ENCODE data around the gene CYBC1.
"Not testable (repeated sequence)": the region's sequence is repeated elsewhere in the genome, so short reads cannot be mapped to it uniquely, and the experiment has no call there.

CYBC1 gene

DNA sequence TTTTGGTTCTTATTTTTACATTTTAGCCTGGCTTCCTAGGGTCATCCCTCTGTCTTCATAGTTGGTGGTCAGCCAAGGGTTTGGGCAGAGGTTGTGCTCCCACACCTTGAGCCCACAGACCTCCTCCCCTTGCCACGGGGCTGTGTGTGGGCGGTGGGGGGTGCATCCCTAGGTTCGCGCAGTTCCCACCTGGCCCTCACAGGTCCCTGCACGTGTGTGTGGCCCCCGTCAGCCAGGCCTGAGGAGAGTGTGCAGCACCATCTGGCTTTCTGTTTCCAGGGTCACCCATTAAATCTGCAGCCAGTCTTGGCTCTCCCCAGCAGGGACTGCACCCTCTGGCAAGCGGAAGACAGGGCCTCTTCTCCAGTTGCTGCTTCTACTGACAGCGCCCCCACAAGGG lies 18.5 kb downstream of the CYBC1 start:
- no peak for DNase-seq

DNA sequence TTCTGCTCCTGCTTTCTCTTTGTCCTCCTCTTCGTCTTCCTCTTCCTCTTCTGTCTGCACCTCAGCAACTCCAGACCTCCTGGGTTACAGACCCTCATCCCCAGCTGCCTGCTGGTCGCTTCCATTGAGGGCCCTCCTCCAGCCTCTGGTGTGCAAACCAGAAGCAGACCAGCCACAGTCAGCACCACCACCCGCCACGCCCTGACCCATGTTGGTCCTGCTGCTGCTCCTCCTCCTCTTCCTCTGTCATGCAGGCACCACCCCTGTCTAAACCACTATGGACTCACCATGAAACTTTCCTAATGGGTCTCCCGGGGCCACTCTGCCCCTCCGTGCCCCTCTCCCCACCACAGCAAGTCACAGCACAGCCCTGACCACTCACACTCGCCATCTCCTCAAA lies 20.7 kb downstream of the CYBC1 start:
- DNase-seq, result no peak

DNA sequence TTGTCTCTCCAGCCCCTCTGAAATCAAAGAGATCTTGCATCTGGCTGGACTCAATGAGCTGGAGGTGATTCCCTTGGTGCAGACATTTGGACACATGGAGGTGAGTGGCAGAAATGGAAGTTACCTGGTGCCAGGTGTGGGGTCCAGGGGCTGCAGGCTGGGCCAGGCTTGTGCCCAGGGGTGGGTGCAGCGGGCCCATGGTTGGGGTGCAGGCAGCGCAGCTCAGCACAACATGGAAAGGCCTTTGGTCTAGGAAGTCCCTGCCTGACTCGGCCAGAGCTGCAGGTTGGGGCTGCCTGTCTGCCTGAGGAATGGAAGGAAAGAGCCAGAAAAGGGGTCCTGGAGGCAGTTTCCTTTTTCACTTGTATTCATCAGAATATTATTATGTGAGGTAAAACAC lies 22.0 kb downstream of the CYBC1 start:
- no peak for DNase-seq

DNA sequence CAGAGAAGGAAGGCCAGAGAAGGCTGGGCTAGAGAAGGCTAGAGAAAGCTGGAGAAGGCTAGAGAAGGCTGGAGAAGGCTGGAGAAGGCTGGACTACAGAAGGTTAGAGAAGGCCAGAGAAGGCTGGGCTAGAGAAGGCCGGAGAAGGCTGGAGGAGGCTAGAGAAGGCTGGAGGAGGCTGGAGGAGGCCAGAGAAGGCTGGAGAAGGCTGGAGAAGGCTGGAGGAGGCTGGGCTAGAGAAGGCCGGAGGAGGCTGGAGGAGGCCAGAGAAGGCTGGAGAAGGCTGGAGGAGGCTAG lies 25.7 kb downstream of the CYBC1 start:
- DNase-seq, result no peak

DNA sequence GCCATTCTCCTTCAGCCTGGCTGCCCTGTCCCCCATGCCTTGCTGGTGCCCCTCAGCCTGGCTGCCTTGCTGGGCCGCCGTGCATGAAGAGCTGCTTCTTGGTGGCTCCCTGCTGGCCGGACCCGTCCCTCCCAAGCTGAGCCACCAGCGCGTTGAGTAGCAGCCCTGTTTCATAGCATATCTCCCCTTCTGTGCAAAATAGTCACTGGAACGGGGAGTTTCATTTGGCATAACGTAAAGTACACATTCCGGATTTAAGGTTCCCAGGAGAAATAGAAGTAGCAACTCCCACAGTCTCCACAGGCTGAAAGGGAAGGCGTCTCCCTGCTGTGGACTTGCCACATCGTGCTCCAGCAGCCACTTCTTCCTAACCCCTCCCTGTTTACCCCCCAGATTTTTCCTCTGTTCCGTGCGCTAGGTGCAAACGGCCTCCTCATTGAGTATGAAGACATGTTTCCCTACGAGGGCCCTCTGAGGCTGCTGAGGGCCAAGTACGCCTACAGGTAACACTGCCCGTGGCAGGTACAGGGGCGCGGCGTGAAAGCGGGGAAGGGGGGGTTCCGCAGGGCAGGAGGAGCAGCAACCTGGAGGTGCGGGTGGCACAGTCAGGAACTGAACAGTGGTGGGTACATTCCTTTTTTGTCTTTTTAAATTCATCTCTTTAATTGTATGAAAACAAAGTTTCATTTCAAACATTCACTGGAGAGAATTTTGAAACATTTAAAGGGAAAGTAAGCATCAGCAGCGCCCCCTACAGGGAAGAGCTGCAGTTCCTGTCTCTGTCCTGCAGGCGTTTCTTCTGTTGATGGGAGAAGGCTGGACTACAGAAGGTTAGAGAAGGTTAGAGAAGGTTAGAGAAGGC lies 26.3 kb downstream of the CYBC1 start:
- peak; percentile 62 for DNase-seq

DNA sequence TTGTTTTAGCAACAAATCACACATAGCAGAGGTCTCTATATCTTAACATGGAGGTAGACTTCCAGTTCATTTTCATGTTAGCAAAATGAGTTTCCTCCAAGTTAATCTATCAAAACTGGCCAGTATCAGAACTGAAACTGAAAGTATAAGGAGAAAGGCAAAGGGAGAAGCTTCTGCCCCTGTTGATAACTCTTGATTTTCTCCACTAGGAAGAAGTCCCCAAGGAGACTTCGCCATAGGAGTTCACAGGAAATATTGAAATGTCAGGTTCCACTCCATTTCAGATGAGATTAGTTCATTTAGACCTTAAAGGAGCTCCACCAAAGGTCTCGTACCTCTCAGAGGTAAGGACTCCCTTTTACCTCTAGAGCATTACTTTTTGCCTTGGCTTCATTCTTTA lies 31.0 kb downstream of the CYBC1 start:
- no peak for DNase-seq

DNA sequence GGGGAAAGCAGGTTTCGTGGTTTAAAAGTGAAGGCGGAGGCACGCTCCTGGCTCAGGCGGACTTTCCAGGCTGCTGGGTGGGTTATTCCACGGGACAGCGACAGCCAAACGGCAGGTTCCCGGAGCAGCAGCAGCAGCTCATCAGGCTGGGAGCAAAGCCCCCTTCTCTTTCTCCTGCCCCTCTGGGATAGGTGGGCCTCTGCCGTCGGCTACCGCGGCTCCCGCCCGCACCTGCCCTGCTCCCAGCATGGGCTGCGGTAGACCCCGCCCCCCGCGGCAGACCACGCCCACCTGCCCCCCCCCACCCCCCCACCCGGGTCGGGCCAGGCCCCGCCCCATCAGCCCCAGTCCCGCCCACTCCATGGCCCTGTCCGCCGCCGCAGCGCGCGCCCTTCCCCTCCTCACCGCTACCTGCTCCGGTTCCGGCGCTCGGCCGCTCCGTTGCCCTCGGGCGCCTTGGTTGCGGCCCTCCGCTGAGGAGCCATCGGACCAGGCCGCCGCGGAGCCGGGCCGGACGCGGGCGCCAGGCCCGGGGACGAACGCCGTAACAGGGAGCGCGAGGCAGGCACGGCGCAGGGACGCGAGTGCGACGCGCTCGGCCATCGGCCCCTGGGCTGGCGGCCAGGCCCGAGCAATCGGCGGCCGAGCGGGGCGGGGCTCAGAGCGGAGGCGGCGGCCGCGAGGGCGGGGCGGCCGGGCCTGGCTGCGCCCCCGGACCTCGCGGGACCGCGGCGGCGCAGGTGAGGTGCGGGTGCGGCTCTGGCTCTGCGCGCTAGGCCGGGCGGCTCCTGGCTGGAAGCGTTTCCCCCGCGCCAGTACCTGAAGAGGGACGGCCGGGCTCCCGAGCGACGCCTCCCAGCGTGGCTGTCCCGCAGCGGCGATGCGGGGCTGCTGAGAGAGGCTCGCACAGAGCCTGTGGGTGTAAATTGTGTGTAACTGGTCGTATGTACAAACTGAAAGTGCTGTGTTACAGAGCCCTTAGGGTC lies 32.3 kb downstream of the CYBC1 start, which contains the start of the genes HEXD and OGFOD3:
Gene HEXD, plus strand, starts transcription at position 347 of the 986 bp plus-strand sequence. CDS start 1,453 bp downstream, outside the sequence.
Gene OGFOD3, minus strand, starts transcription at position 586 of the 986 bp plus-strand sequence. Its CDS starts 101 bp downstream, at position 485.
- DNase-seq, result peak; percentile 79

DNA sequence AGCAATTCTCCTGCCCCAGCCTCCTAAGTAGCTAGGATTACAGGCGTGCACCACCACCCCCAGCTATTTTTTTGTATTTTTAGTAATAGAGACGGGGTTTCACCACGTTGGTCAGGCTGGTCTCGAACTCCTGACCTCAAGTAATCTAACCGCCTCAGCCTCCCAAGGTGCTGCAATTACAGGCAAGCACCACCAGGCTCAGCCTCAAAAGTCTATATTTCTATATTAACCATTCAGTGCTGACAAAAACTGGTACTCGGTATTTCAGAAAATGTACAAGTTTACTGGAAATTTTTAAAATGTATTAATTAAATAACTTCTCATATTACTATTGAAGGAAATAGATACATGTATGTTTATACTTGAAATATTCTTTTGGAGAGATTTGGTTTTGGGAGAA lies 33.8 kb downstream of the CYBC1 start:
- DNase-seq, result no peak

DNA sequence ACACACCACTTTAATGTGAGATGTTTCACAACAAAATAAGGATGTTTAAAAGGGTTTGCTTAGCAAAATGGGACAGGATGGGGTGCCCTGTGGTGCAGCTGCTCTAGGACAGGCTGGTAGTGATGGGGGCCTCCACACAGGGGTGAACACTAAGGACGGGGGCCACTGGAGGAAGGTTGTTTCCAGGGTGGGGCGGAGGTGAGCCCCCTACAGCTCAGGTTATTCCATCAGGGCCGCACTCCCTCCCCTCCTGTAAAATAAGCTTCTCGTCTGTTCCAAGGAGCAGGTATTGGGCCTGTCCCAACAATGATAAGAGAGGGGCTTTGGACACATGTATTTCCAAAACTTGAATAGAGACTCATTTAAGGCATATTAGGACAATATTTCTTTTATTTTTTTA lies 34.3 kb downstream of the CYBC1 start:
- DNase-seq, result no peak

DNA sequence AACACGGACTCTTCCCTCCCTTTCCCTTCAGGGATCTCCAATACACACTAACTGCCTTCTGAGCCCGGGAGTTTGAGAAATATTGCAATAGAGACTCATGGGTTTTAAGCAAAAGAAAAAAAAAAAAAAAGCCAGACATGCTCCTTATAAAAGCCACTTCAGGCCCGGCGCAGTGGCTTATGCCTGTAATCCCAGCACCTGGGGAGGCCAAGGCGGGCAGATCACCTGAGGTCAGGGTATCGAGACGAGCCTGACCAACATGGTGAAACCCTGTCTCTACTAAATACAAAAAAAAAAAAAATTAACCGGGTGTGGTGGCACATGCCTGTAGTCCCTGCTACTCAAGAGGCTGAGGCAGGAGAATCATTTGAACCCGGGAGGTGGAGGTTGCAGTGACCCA lies 34.8 kb downstream of the CYBC1 start:
- no peak for DNase-seq

DNA sequence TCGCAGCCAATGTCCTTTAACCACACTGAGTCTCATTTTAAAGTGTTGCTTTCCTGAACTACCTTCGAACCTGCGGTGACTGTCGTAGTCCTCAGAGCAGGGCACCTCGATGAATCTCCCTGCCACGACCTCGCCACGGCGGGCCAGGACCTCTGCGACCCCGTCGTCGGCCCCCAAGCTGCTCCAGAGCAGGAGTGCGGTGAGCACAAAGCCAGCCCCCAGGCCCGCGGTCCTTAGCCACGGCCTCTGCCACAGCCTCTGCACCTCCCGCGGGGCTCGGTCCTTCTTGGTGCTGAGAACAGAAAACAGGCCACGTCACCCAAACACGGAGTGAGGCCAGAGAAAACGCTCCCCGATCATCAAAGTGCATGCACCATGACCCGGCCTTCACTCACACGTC lies 35.2 kb downstream of the CYBC1 start:
- DNase-seq, result no peak

DNA sequence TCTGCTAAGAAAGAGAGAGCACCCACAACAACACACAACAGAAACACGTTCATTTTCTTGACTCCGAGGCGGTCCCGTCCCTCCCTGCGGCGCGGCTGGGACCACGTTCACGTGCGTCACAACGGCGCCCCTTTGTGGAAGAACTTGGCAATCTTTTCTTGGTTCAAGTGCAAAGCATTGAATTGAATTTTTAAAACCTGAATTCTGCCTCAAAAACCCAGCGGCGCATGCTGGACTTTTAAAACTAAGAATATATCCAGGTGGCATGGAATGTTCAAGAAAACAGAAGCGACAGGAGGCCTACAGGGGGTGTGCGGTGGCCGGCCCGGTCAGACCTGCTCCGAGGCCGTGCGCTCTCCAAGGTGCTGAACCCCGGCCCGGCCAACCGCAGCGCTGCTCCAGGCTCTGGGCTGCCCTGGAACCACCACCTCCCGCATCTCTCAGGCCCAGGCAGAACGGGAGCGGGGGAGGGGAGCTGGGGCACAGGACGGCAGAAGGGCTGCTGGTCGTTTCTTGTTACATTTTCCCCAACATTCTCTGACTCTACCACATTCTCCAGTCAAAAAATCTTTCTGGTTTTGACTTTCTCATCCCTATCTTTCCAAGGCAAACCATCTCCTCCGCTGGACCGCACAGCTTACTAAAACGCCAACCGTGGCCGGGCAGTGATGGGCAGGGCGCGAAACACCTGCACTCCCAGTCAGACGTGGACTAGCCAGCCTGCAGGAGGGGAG lies 35.8 kb downstream of the CYBC1 start:
- DNase-seq, result peak; percentile 75

DNA sequence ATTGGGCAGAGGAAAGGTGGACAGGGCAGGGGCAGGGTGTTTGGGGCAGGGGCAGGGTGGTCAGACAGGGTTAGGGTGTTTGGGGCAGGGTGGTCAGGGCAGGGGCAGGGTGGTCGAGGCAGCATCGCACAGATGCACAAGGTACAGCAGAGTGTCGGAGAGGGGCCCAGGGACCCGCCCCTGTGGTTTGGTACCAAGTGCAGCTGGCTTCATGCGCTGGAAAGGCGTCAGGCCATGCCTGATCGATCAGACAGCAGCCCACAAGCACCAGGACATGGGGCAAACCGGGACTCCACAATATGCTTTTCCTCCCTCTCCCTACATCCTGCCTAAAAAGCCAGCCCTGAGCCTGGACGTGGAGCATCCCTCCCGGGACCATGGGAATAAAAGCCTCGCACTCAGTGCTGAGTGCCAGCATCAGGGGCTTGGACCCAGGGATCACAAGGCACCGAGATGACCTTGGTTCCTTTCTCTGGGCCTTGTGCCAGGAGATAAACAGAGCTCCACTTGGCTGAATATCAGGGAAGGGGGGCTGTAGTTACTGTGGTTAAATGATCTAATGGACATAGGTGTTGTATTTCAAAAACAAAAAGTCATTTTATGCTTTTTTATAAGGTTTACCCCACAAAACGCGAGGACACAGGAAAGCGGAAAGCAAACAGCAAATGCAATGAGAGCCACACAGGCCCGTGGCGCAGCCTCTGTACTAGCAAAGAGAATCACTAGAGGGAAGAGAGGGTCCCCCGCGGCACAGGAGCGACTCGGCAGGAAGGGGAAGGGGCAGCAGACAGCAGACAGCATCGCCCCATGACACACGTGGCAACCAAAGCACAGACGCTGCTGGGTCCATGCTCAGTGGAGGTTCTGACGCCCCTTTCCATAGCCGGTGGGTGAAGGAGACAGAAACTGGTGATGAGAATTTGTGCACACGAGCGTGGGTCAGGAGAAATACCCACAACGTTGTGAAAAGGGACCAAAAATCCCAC lies 37.7 kb downstream of the CYBC1 start:
- no peak for DNase-seq

DNA sequence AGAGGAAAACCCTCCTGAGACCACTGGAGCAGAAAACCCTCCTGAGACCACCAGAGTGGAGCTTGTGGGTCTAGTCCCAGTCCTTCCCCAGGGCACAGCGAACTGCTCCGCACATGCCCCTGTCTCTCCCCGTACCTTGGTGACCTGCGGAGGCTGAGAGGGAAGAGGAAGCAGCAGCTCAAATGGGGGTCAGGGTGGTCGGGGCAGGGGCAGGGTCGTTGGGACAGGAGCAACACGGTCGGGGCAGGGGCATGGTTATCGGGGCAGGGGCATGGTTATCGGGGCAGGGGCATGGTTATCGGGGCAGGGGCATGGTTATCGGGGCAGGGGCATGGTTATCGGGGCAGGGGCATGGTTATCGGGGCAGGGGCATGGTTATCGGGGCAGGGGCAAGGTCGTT lies 38.5 kb downstream of the CYBC1 start:
- not testable (repeated sequence) for DNase-seq

DNA sequence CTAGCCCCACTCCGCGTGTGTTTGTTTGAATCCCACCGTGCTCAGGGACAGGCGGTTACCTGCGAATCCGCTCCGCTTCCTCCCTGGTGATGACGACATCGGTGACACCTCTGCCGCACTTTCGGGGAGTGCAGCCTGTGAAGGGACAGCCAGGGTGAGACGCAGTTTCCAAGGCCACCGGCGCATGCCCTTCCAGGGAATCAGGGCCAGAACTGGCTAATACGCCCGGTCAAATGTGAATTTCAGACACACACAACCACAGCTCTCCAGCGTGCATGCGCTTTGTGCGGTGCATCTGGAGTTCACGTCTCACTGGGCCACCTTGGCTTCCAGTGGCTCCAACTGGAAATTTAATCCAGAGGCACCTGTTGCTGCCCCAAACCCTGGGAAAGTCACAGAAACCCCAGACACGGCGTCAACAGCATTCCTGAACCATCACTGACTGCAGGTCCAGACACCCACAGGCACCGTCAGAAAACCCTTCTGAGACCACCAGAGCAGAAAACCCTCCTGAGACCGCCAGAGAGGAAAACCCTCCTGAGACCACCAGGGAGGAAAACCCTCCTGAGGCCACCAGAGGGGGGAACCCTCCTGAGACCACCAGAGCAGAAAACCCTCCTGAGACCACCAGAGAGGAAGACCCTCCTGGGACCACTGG lies 39.0 kb downstream of the CYBC1 start:
- DNase-seq, result no peak

DNA sequence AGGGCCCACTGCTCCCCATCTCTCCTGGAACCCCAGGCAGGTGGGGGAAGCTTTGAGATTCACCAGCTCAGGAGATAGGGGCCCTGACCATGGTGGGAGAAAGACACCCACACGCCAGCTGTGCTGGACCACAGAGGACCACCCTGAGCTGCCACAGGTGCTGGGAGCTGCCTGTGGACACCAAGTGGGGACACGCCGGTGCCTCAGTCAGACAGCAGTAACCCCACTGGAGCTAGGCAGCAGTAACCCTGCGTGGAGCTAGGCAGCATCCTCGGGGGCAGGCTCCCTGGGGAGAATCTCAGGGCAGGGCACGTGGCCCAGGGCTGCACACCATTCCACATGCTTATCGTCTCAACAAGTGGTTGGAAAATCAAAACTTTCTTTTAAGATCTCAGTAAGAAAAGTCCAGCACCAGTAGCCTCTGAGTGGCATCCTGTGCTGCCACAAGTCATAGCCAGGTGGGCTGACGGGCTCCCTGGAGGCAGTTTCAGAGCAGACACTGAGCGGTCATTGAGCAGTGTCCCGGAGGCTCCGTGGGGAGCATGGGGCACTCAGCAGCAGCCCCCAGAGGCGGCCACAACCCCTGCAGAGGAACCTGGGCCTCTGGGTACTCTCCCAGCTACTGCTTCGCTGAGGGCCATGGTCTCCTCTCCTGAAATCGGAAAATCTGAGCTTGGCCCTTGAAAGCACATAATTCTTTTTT lies 40.4 kb downstream of the CYBC1 start:
- no peak for DNase-seq

DNA sequence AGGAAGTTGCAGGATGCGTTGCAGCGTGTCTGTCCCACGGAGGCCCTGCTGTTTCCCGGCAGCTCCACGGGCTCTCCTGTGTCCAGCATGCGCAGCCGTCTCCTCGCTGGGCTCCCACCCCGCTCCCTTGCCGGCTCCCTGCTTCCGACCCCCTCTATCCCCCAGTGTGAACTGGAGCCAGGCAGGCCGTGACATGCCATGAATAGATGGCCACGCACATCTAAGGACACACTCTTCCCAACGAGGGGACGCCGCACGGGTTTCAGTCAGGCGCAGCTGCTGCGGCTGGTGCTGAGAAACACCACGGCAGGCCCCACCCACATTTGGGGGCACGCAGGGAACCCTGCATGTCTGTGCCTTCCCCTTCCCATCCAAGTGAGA lies 41.6 kb downstream of the CYBC1 start:
- no peak for DNase-seq

DNA sequence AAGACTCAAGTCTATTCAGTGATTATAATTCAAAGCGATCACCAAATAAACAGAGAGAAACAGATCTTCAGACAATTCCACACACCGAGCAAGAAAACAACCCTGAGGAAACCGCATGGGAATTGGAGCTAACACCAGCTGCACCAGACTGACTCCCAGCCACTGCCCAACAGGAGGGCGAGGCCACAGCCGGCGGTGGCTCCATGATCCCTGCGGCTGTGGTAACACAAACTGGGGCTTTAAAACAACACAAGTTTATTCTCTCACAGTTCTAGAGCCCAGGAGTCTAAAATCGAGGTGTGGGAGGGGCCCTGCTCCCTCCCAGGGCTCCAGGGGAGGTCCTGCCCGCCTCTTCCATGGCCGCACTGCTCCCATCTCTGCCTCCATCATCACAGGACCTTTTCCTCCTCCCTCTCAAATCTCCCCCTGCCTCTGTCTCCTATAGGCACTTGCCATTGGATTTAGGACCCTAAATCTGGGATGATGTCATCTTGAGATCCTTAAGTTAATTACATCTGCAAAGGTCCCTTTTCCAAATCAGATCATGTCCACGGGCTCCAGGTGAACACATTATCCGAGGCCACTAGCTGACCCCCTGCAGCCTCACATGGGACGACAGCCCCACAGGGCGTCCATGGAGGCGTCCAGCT lies 42.1 kb downstream of the CYBC1 start:
- DNase-seq, result no peak

DNA sequence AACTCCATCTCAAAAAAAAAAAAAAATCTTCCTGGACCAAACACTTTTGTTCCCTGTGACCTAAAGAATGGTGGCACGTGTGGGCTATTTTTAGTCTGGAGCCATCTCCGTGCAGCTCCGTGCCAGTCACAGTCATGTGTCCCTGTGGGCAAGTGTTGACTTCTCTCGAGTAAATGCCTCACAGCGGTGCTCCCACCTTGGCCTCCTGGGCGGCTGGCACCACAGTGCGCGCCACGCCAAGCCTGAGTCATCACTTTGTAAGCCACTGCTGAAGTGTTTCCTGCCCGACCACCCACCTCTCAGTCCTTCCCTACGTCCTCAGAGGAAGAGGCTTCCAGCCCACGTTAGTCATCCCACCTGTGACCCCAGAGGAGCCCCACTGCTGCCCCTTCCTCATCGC lies 43.3 kb downstream of the CYBC1 start:
- no peak for DNase-seq

DNA sequence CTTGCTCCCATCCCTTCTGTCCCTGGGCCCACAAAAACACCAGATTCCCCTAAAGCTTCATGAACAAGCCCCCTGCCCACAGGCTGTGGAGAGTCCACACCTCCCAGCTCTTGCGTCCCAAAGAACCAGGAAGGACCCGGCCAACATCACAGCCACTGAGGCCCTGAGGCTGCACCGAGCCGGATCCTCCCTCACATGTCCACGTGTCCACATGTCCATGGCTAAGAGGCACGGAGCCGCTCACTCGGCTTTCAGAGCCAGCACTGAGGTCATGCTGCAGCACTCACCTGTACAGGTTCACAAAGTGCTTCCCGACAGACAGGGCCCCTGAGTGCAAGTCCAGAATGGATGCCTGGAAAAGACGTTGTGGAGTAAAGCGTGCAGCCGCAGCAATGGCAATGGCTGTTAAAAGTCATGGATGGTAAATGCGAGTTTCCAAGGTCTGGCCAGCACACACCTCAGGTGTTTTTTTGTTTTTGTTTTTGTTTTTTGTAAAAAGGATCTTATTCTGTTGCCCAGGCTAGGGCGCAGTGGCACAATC lies 44.4 kb downstream of the CYBC1 start:
- no peak for DNase-seq
